HG03064 (cell line): ENCODE results near the gene USP17L17.
"Not testable (repeated sequence)": the region's sequence is repeated elsewhere in the genome, so short reads cannot be mapped to it uniquely, and the experiment has no call there.

Experiments used
- ATAC-seq: cut with Tn5 transposase; IDR thresholded peaks from one replicate; pipeline ENCODE4 v1.9.1; 2021; ENCODE audit warnings: low read depth; ENCODE audit not compliant: unreplicated experiment

USP17L17 gene

GRCh38 chr4:9243579-9243978 is at the start of gene USP17L17:
Gene USP17L17, plus strand, starts transcription at chr4:9243879. Its CDS starts 0 bp downstream, at chr4:9243879.
- ATAC-seq, result not testable (repeated sequence)

GRCh38 chr4:9210357-9210756 is 33.3 kb upstream of the USP17L17 start, which contains the start of gene USP17L10:
Gene USP17L10, plus strand, starts transcription at chr4:9210657. Its CDS starts 0 bp downstream, at chr4:9210657.
- not testable (repeated sequence) for ATAC-seq

- not testable (repeated sequence) for ATAC-seq
These were observed 29.0 kb upstream of the USP17L17 start for GRCh38 chr4:9214701-9215100.

- not testable (repeated sequence) for ATAC-seq
These were observed 28.6 kb upstream of the USP17L17 start, which contains the start of gene USP17L11 for GRCh38 chr4:9215105-9215504. Gene USP17L11, plus strand, starts transcription at chr4:9215405. Its CDS starts 0 bp downstream, at chr4:9215405.

- not testable (repeated sequence) for ATAC-seq
These were observed 23.8 kb upstream of the USP17L17 start, which contains the start of gene USP17L12 for GRCh38 chr4:9219852-9220251. Gene USP17L12, plus strand, starts transcription at chr4:9220152. Its CDS starts 0 bp downstream, at chr4:9220152.

GRCh38 chr4:9224596-9224995 is 19.1 kb upstream of the USP17L17 start, which contains the start of gene USP17L13:
Gene USP17L13, plus strand, starts transcription at chr4:9224896. Its CDS starts 0 bp downstream, at chr4:9224896.
- not testable (repeated sequence) for ATAC-seq

- not testable (repeated sequence) for ATAC-seq
These were observed 13.4 kb upstream of the USP17L17 start for GRCh38 chr4:9230249-9230648.

GRCh38 chr4:9234085-9234484 is 9.6 kb upstream of the USP17L17 start, which contains the start of gene USP17L15:
Gene USP17L15, plus strand, starts transcription at chr4:9234385. Its CDS starts 0 bp downstream, at chr4:9234385.
- ATAC-seq, result not testable (repeated sequence)

GRCh38 chr4:9238461-9238860 is 5.2 kb upstream of the USP17L17 start:
- ATAC-seq, result not testable (repeated sequence)

GRCh38 chr4:9247953-9248680 is 4.4 kb downstream of the USP17L17 start, which contains the start of gene USP17L18:
Gene USP17L18, plus strand, starts transcription at chr4:9248630. Its CDS starts 0 bp downstream, at chr4:9248630.
- ATAC-seq, result not testable (repeated sequence)

GRCh38 chr4:9253078-9253477 is 9.4 kb downstream of the USP17L17 start, which contains the start of gene USP17L19:
Gene USP17L19, plus strand, starts transcription at chr4:9253378. Its CDS starts 0 bp downstream, at chr4:9253378.
- not testable (repeated sequence) for ATAC-seq

GRCh38 chr4:9257824-9258223 is 14.1 kb downstream of the USP17L17 start, which contains the start of gene USP17L20:
Gene USP17L20, plus strand, starts transcription at chr4:9258124. Its CDS starts 0 bp downstream, at chr4:9258124.
- ATAC-seq, result not testable (repeated sequence)

GRCh38 chr4:9262572-9262971 is 18.9 kb downstream of the USP17L17 start, which contains the start of gene USP17L21:
Gene USP17L21, plus strand, starts transcription at chr4:9262872. Its CDS starts 0 bp downstream, at chr4:9262872.
- not testable (repeated sequence) for ATAC-seq

- ATAC-seq, result not testable (repeated sequence)
These were observed 23.6 kb downstream of the USP17L17 start, which contains the start of gene USP17L22 for GRCh38 chr4:9267319-9267718. Gene USP17L22, plus strand, starts transcription at chr4:9267619. Its CDS starts 0 bp downstream, at chr4:9267619.

GRCh38 chr4:9271719-9272118 is 28.0 kb downstream of the USP17L17 start:
- ATAC-seq, result not testable (repeated sequence)
